Suprapubic skin (tissue), 4 donors: ENCODE data around the gene FAM24B. TPM values are rescaled to one million over a fixed set of nuclear protein-coding genes. Genes with fewer than 3 reads are reported as not detected.

Experiments used
- DNase-seq, 2 donors: peaks; one replicate each; pipeline ENCODE4 v3.0.0-alpha.2; 2019; ENCODE audit warnings: low spot score in 2 of 2
- H3K27ac ChIP-seq: fragments of 200-600 bp; sonication (generic); one replicate; pipeline ENCODE4 v1.5.1; 2019
- H3K27me3 ChIP-seq: fragments of 200-600 bp; sonication (generic); one replicate; pipeline ENCODE4 v1.5.1; 2019
- H3K36me3 ChIP-seq: fragments of 200-600 bp; sonication (generic); one replicate; pipeline ENCODE4 v1.5.1; 2019
- H3K4me1 ChIP-seq: fragments of 200-600 bp; sonication (generic); one replicate; pipeline ENCODE4 v1.5.1; 2019
- H3K4me3 ChIP-seq: fragments of 200-600 bp; sonication (generic); one replicate; pipeline ENCODE4 v1.5.1; 2019; ENCODE audit warnings: mild to moderate bottlenecking
- H3K9me3 ChIP-seq: fragments of 200-600 bp; sonication (generic); one replicate; pipeline ENCODE4 v1.5.1; 2019
- CTCF ChIP-seq, 2 donors: fragments of 200-600 bp in 1 of 2; fragments of 450-650 bp in 1 of 2; sonication (generic) in 1 of 2; IDR thresholded peaks; one replicate each; pipeline ENCODE4 v1.5.1; 2016 to 2019; ENCODE audit warnings: antibody characterized with exemption in 2 of 2, mild to moderate bottlenecking in 1 of 2, moderate library complexity in 1 of 2
- EP300 ChIP-seq: sonication (generic); formaldehyde crosslinking; IDR thresholded peaks from one replicate; pipeline ENCODE4 v1.6.1; 2017; ENCODE audit warnings: antibody characterized with exemption
- POLR2A ChIP-seq, 2 donors: fragments of 450-650 bp; IDR thresholded peaks; one replicate each; pipeline ENCODE4 v1.6.1; 2017; ENCODE audit warnings: antibody characterized with exemption in 2 of 2, mild to moderate bottlenecking in 2 of 2, moderate library complexity in 2 of 2
- POLR2AphosphoS5 ChIP-seq, 3 donors: sonication (generic); formaldehyde crosslinking; IDR thresholded peaks; one replicate each; pipeline ENCODE4 v1.6.1; 2017; ENCODE audit warnings: antibody characterized with exemption in 3 of 3
- WGBS: methylation state at CpG from one replicate; pipeline ENCODE4 v1.1.5; 2018; 5-methylcytosine and 5-hydroxymethylcytosine counted together
- total RNA-seq, 4 donors: library from RNA; depleted of rRNA; stranded (reverse); fragments of >200 nt; gene quantifications; one replicate each; pipeline ENCODE4 v1.1.0, GENCODE V29; 2016

Gene FAM24B
- total RNA-seq, 4 donors from 2014 or later, result 4.5 to 10.0 (median 7.1) TPM

GRCh38 chr10:122856902-122857301 lies 22.5 kb downstream of the FAM24B start:
- no peak for TF ChIP-seq POLR2AphosphoS5 (IDR thresholded peaks at IDR 0.05)
- no peak for TF ChIP-seq POLR2A (IDR thresholded peaks at IDR 0.05)
- no peak for TF ChIP-seq CTCF (IDR thresholded peaks at IDR 0.05)
- TF ChIP-seq EP300, result no peak
- WGBS, result 100% methylated on average over 1 of the region's 1 CpG

GRCh38 chr10:122855745-122856144 lies 23.6 kb downstream of the FAM24B start:
- 87% methylated on average over 3 of the region's 3 CpGs for WGBS
- Histone ChIP-seq H3K9me3 (no peaks in the 10 kb centered on the region), H3K36me3 (peaks cover 19% of the 10 kb centered on the region), H3K4me1 (no peaks in the 10 kb centered on the region), H3K27ac (no peak overlapping the region), H3K4me3 (no peak overlapping the region), H3K27me3 (no peaks in the 10 kb centered on the region)
- no peak for DNase-seq
- TF ChIP-seq POLR2A (IDR thresholded peaks at IDR 0.05) (no peak), EP300 (no peak), POLR2AphosphoS5 (IDR thresholded peaks at IDR 0.05) (no peak), CTCF (IDR thresholded peaks at IDR 0.05) (no peak)

More at GRCh38 chr10:122856902-122857301, 22.5 kb downstream of the FAM24B start:
- Histone ChIP-seq H3K4me3 (no peak overlapping the region), H3K27ac (no peak overlapping the region), H3K36me3 (peaks cover 19% of the 10 kb centered on the region), H3K9me3 (no peaks in the 10 kb centered on the region), H3K4me1 (no peaks in the 10 kb centered on the region), H3K27me3 (no peaks in the 10 kb centered on the region)
- no peak for DNase-seq

GRCh38 chr10:122854648-122855047 lies 24.7 kb downstream of the FAM24B start:
- no peak overlapping the region for H3K27ac ChIP-seq

GRCh38 chr10:122853665-122854313 lies 25.6 kb downstream of the FAM24B start:
- Histone ChIP-seq H3K36me3 (peaks cover 19% of the 10 kb centered on the region), H3K27me3 (no peaks in the 10 kb centered on the region), H3K27ac (no peak overlapping the region), H3K4me3 (no peak overlapping the region), H3K9me3 (no peaks in the 10 kb centered on the region), H3K4me1 (no peaks in the 10 kb centered on the region)
- DNase-seq, result no peak
- 94% methylated on average over 1 of the region's 1 CpG for WGBS
- no peak for TF ChIP-seq POLR2AphosphoS5 (IDR thresholded peaks at IDR 0.05)
- no peak for TF ChIP-seq CTCF (IDR thresholded peaks at IDR 0.05)
- no peak for TF ChIP-seq EP300

More at GRCh38 chr10:122854648-122855047, 24.7 kb downstream of the FAM24B start:
- DNase-seq, result no peak
- WGBS, result 90% methylated on average over 5 of the region's 5 CpGs
- H3K4me1 ChIP-seq, result no peaks in the 10 kb centered on the region
- peaks cover 19% of the 10 kb centered on the region for H3K36me3 ChIP-seq
- no peaks in the 10 kb centered on the region for H3K9me3 ChIP-seq
- no peak for TF ChIP-seq POLR2AphosphoS5 (IDR thresholded peaks at IDR 0.05)
- no peak for TF ChIP-seq EP300
- no peak for TF ChIP-seq POLR2A (IDR thresholded peaks at IDR 0.05)
- TF ChIP-seq CTCF (IDR thresholded peaks at IDR 0.05), result no peak
- H3K4me3 ChIP-seq, result no peak overlapping the region
- no peaks in the 10 kb centered on the region for H3K27me3 ChIP-seq

GRCh38 chr10:122852261-122852660 lies 27.1 kb downstream of the FAM24B start:
- H3K27me3 ChIP-seq, result no peaks in the 10 kb centered on the region
- H3K27ac ChIP-seq, result no peak overlapping the region
- TF ChIP-seq CTCF (IDR thresholded peaks at IDR 0.05) (no peak), EP300 (no peak), POLR2A (IDR thresholded peaks at IDR 0.05) (no peak), POLR2AphosphoS5 (IDR thresholded peaks at IDR 0.05) (no peak)
- no peak for DNase-seq
- WGBS, result 80% methylated on average over 2 of the region's 2 CpGs
- H3K4me1 ChIP-seq, result no peaks in the 10 kb centered on the region
- H3K36me3 ChIP-seq, result peaks cover 24% of the 10 kb centered on the region
- no peak overlapping the region for H3K4me3 ChIP-seq
- no peaks in the 10 kb centered on the region for H3K9me3 ChIP-seq
